Body of pancreas (tissue), 4 donors: Measurements from ENCODE around the gene RWDD4.
"Not testable (repeated sequence)": the region's sequence is repeated elsewhere in the genome, so short reads cannot be mapped to it uniquely, and the experiment has no call there.

ENCODE experiments used
- CTCF ChIP-seq, 7 experiments: fragments of 450-650 bp in 4 of 7; fragments of 200-600 bp in 3 of 7; sonication (generic) in 3 of 7; IDR thresholded peaks; one replicate each; pipeline ENCODE4 v1.5.1; 2016 to 2019; ENCODE audit warnings: antibody characterized with exemption in 7 of 7
- POLR2A ChIP-seq, 3 donors: fragments of 450-650 bp; IDR thresholded peaks; one replicate each; pipeline ENCODE4 v1.6.1; 2016; ENCODE audit warnings: antibody characterized with exemption in 3 of 3, mild to moderate bottlenecking in 2 of 3

GRCh38 chr4:183627286-183627685, 31.7 kb downstream of the RWDD4 start:
- not testable (repeated sequence) for TF ChIP-seq CTCF, POLR2A (IDR thresholded peaks at IDR 0.05)
